ENCODE measurements around the gene SRGAP3. TPM values are rescaled to one million over a fixed set of nuclear protein-coding genes. Genes with fewer than 3 reads are reported as not detected.

The SRGAP3 gene
- total RNA-seq, 1 donor from 2014 or later: 3.9 TPM

DNA sequence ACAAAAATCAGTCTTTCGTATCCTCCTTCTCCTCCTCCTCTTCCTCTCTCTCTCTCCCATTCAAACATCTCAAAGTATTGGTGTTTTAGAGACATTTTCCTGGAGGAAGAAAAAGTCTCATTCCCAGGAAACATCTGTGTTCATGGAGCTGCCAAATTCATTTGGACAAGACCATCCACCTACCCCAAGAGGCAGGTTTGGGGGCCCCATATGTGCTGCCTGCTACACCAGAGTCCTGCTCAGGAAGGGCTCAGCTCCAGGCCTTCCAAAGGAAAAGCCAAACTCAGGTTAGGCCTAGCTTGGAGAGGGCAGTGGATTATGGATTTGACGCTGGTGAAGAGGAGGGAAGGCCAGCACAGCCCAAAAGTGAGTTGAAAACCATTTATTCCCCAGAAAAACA, 131.2 kb downstream of the SRGAP3 start:
- Mint-ChIP-seq H3K27me3 (ENCODE audit: low read depth, unreplicated experiment) (peaks cover 15% of the 10 kb centered on the region), H3K27ac (ENCODE audit: unreplicated experiment) (no peak overlapping the region), H3K4me3 (ENCODE audit: unreplicated experiment) (no peak overlapping the region), H3K4me1 (ENCODE audit: low read depth, unreplicated experiment) (no peaks in the 10 kb centered on the region), H3K36me3 (ENCODE audit: low read depth, unreplicated experiment) (peaks cover 3% of the 10 kb centered on the region), H3K9me3 (ENCODE audit: unreplicated experiment) (peaks cover 2% of the 10 kb centered on the region)
- no peak overlapping the region for H3K27ac ChIP-seq (ENCODE audit: low read depth, low read length)
- H3K79me2 ChIP-seq (ENCODE audit: insufficient read depth, low read length): no peaks in the 10 kb centered on the region
- H2AFZ ChIP-seq (ENCODE audit: low read depth, low read length): no peak overlapping the region
- no peak for DNase-seq (ENCODE audit: low read depth)
- peaks cover 5% of the 10 kb centered on the region for H3K27me3 ChIP-seq (ENCODE audit: insufficient read depth, low read length)
- H3K36me3 ChIP-seq (ENCODE audit: insufficient read depth, low read length): no peaks in the 10 kb centered on the region
- no peak overlapping the region for H3K4me2 ChIP-seq (ENCODE audit: low read length)
- no peaks in the 10 kb centered on the region for H3K4me1 ChIP-seq (ENCODE audit: insufficient read depth, low read length)
- TF ChIP-seq, protein P1, sequence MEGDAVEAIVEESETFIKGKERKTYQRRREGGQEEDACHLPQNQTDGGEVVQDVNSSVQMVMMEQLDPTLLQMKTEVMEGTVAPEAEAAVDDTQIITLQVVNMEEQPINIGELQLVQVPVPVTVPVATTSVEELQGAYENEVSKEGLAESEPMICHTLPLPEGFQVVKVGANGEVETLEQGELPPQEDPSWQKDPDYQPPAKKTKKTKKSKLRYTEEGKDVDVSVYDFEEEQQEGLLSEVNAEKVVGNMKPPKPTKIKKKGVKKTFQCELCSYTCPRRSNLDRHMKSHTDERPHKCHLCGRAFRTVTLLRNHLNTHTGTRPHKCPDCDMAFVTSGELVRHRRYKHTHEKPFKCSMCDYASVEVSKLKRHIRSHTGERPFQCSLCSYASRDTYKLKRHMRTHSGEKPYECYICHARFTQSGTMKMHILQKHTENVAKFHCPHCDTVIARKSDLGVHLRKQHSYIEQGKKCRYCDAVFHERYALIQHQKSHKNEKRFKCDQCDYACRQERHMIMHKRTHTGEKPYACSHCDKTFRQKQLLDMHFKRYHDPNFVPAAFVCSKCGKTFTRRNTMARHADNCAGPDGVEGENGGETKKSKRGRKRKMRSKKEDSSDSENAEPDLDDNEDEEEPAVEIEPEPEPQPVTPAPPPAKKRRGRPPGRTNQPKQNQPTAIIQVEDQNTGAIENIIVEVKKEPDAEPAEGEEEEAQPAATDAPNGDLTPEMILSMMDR (IDR thresholded peaks at IDR 0.05; ENCODE audit: insufficient read depth, low read depth, low read length): no peak
- no peak for TF ChIP-seq EZH2 (IDR thresholded peaks at IDR 0.05; ENCODE audit: insufficient read depth, low read length)
- no peaks in the 10 kb centered on the region for H4K20me1 ChIP-seq (ENCODE audit: insufficient read depth, low read length)
- no peak for FAIRE-seq
- H3K9me3 ChIP-seq (ENCODE audit: insufficient read depth, low read depth, low read length): no peaks in the 10 kb centered on the region
- no peak overlapping the region for H3K9ac ChIP-seq (ENCODE audit: low read length)
- H3K4me3 ChIP-seq (ENCODE audit: insufficient read depth, low read depth, low read length): no peak overlapping the region

DNA sequence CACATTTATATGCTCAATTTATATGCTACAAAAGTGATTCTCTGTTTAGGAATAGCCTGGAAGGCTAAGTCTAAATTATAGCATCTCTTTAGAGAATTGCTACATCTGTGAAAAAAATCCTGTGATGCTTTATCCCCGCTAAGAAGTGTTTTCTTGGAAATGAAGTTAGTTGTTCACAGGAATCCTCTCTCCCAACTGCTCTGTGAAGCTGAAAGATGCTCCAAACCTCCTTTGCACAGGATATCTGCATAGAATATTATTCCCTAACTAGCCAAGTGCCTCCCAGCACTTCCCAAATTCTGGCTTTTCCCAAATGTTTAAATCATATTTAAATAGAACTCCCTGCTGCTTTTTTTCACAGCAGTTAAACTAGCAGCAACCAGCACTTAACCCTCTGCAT, 132.2 kb downstream of the SRGAP3 start:
- H3K79me2 ChIP-seq (ENCODE audit: insufficient read depth, low read length): no peaks in the 10 kb centered on the region
- Mint-ChIP-seq H3K27me3 (ENCODE audit: low read depth, unreplicated experiment) (peaks cover 15% of the 10 kb centered on the region), H3K27ac (ENCODE audit: unreplicated experiment) (no peak overlapping the region), H3K36me3 (ENCODE audit: low read depth, unreplicated experiment) (peaks cover 7% of the 10 kb centered on the region), H3K9me3 (ENCODE audit: unreplicated experiment) (peaks cover 6% of the 10 kb centered on the region), H3K4me1 (ENCODE audit: low read depth, unreplicated experiment) (no peaks in the 10 kb centered on the region), H3K4me3 (ENCODE audit: unreplicated experiment) (no peak overlapping the region)
- DNase-seq (ENCODE audit: low read depth): no peak
- no peak overlapping the region for H2AFZ ChIP-seq (ENCODE audit: low read depth, low read length)
- H4K20me1 ChIP-seq (ENCODE audit: insufficient read depth, low read length): no peaks in the 10 kb centered on the region
- no peaks in the 10 kb centered on the region for H3K9me3 ChIP-seq (ENCODE audit: insufficient read depth, low read depth, low read length)
- H3K4me2 ChIP-seq (ENCODE audit: low read length): no peak overlapping the region
- TF ChIP-seq EZH2 (IDR thresholded peaks at IDR 0.05; ENCODE audit: insufficient read depth, low read length): no peak
- TF ChIP-seq, protein P1 (IDR thresholded peaks at IDR 0.05; ENCODE audit: insufficient read depth, low read depth, low read length): no peak
- H3K9ac ChIP-seq (ENCODE audit: low read length): no peak overlapping the region
- H3K27ac ChIP-seq (ENCODE audit: low read depth, low read length): no peak overlapping the region
- H3K27me3 ChIP-seq (ENCODE audit: insufficient read depth, low read length): peaks cover 5% of the 10 kb centered on the region
- H3K4me3 ChIP-seq (ENCODE audit: insufficient read depth, low read depth, low read length): no peak overlapping the region
- no peak for FAIRE-seq
- H3K4me1 ChIP-seq (ENCODE audit: insufficient read depth, low read length): no peaks in the 10 kb centered on the region
- no peaks in the 10 kb centered on the region for H3K36me3 ChIP-seq (ENCODE audit: insufficient read depth, low read length)

DNA sequence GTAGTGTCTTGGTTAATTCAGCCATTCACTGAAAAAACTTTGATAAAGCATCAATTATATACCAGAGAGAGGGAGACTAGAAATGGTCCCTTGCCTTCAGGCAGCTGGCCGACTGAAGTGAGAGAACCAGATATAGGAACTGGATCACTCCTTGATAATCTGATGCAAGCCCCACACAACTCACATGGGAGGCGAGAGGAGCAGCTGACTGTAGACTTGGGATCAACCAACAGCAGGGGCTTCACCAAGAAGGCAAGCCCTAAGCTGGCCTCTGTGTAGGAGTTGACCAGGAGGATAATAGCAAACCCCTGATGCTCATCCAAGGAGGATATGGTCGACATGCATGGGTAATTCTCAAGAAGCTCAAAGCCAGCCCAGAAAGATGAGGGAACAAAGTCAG, 133.1 kb downstream of the SRGAP3 start:
- no peak for TF ChIP-seq EZH2 (IDR thresholded peaks at IDR 0.05; ENCODE audit: insufficient read depth, low read length)
- TF ChIP-seq, protein P1 (IDR thresholded peaks at IDR 0.05; ENCODE audit: insufficient read depth, low read depth, low read length): no peak
- Mint-ChIP-seq H3K27ac (ENCODE audit: unreplicated experiment) (no peak overlapping the region), H3K27me3 (ENCODE audit: low read depth, unreplicated experiment) (peaks cover 15% of the 10 kb centered on the region), H3K4me3 (ENCODE audit: unreplicated experiment) (no peak overlapping the region), H3K36me3 (ENCODE audit: low read depth, unreplicated experiment) (peaks cover 7% of the 10 kb centered on the region), H3K4me1 (ENCODE audit: low read depth, unreplicated experiment) (no peaks in the 10 kb centered on the region), H3K9me3 (ENCODE audit: unreplicated experiment) (peaks cover 6% of the 10 kb centered on the region)
- Histone ChIP-seq H3K36me3 (ENCODE audit: insufficient read depth, low read length) (no peaks in the 10 kb centered on the region), H3K27me3 (ENCODE audit: insufficient read depth, low read length) (peaks cover 5% of the 10 kb centered on the region), H3K27ac (ENCODE audit: low read depth, low read length) (no peak overlapping the region), H3K9me3 (ENCODE audit: insufficient read depth, low read depth, low read length) (no peaks in the 10 kb centered on the region), H3K4me3 (ENCODE audit: insufficient read depth, low read depth, low read length) (no peak overlapping the region), H4K20me1 (ENCODE audit: insufficient read depth, low read length) (no peaks in the 10 kb centered on the region), H3K4me1 (ENCODE audit: insufficient read depth, low read length) (no peaks in the 10 kb centered on the region), H3K79me2 (ENCODE audit: insufficient read depth, low read length) (no peaks in the 10 kb centered on the region), H3K9ac (ENCODE audit: low read length) (no peak overlapping the region), H3K4me2 (ENCODE audit: low read length) (no peak overlapping the region), H2AFZ (ENCODE audit: low read depth, low read length) (no peak overlapping the region)
- FAIRE-seq (no peak), DNase-seq (ENCODE audit: low read depth) (no peak)
